ENCODE results near the gene CCDC171. TPM values are rescaled to one million over a fixed set of nuclear protein-coding genes. Genes with fewer than 3 reads are reported as not detected.

Gene CCDC171
- total and polyA plus RNA-seq, 2 of the 13 experiments (the other 11 are each of a cell fraction or from before 2014, with no cell fraction given): 0.95 to 2.5 TPM

DNA sequence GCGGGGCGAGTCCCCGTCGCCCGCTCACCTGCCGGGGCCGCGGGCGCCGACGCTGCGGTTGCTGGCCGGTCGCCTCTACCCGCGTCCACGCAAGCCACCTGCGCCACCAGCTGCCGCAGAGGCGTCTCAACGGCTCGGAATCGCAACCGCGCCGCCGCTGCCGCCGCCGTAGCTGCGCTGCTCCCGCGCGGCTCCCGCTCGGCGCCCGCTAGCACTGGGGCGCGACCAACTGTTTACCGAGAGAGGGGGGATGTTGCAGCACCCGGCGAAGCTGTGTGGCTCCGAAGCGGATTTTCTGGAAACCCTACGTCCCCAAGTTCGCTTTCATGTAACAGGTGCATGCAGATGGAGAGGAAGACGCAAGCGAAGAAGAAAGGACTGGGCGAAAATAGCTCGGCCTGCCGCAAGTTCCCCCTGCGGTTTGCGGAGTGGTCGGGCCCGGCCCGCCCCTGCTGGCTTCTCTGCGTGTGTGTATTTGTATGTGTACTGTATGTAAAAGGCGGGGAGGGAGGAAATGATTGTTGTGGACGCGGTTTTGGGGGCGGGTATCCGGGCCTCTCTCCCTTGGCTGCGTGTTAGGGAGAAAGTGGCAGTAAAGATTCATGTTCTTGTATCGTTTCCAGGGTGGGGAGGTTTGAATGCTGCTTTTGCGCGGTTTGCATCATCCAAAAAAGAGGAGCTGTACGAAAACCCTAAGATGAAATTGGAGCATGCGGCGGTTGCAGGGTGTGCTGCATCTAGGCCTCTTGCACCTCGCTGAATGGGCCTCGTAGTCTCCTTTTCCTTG, 41.9 kb upstream of the CCDC171 start, which contains the start of gene PSIP1 (continued):
- no peak; the same call in 1 of the 2 replicates for TF ChIP-seq ZNF703 (CRISPR knock-in tag; IDR thresholded peaks at IDR 0.05; ENCODE audit: borderline replicate concordance)
- no peak for TF ChIP-seq PHB2 (IDR thresholded peaks at IDR 0.05; ENCODE audit: partially characterized antibody)
- no peak for TF ChIP-seq ATAD3A (CRISPR knock-in tag; IDR thresholded peaks at IDR 0.05)
- TF ChIP-seq ZNF841 (CRISPR knock-in tag; IDR thresholded peaks at IDR 0.05; ENCODE audit: borderline replicate concordance): peak; percentile 52; the same call in 1 of the 2 replicates
- no peak for TF ChIP-seq NFKBIZ (CRISPR knock-in tag; IDR thresholded peaks at IDR 0.05)
- TF ChIP-seq, protein P1, sequence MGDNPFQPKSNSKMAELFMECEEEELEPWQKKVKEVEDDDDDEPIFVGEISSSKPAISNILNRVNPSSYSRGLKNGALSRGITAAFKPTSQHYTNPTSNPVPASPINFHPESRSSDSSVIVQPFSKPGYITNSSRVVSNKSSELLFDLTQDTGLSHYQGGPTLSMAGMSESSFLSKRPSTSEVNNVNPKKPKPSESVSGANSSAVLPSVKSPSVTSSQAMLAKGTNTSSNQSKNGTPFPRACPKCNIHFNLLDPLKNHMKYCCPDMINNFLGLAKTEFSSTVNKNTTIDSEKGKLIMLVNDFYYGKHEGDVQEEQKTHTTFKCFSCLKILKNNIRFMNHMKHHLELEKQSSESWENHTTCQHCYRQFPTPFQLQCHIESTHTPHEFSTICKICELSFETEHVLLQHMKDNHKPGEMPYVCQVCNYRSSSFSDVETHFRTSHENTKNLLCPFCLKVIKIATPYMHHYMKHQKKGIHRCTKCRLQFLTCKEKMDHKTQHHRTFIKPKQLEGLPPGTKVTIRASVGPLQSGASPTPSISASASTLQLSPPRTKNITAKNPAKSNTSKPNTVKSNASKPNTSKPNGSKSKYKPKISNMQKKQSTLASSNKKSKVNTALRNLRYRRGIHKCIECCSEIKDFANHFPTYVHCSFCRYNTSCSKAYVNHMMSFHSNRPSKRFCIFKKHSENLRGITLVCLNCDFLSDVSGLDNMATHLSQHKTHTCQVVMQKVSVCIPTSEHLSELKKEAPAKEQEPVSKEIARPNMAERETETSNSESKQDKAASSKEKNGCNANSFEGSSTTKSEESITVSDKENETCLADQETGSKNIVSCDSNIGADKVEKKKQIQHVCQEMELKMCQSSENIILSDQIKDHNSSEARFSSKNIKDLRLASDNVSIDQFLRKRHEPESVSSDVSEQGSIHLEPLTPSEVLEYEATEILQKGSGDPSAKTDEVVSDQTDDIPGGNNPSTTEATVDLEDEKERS (CRISPR knock-in tag; IDR thresholded peaks at IDR 0.05): peak; percentile 23; the same call in 1 of the 2 replicates
- TF ChIP-seq, protein P2, sequence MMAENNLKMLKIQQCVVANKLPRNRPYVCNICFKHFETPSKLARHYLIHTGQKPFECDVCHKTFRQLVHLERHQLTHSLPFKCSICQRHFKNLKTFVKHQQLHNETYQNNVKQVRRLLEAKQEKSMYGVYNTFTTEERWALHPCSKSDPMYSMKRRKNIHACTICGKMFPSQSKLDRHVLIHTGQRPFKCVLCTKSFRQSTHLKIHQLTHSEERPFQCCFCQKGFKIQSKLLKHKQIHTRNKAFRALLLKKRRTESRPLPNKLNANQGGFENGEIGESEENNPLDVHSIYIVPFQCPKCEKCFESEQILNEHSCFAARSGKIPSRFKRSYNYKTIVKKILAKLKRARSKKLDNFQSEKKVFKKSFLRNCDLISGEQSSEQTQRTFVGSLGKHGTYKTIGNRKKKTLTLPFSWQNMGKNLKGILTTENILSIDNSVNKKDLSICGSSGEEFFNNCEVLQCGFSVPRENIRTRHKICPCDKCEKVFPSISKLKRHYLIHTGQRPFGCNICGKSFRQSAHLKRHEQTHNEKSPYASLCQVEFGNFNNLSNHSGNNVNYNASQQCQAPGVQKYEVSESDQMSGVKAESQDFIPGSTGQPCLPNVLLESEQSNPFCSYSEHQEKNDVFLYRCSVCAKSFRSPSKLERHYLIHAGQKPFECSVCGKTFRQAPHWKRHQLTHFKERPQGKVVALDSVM (CRISPR knock-in tag; IDR thresholded peaks at IDR 0.05): 0 out of 2 replicates have a peak, but pooled peaks have one; percentile 41
- TF ChIP-seq SATB2 (CRISPR knock-in tag; IDR thresholded peaks at IDR 0.05): no peak
- no peak for TF ChIP-seq ZNF367 (CRISPR knock-in tag; IDR thresholded peaks at IDR 0.05; ENCODE audit: borderline replicate concordance)
- TF ChIP-seq, protein P3, sequence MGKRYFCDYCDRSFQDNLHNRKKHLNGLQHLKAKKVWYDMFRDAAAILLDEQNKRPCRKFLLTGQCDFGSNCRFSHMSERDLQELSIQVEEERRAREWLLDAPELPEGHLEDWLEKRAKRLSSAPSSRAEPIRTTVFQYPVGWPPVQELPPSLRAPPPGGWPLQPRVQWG (CRISPR knock-in tag; IDR thresholded peaks at IDR 0.05; ENCODE audit: borderline replicate concordance, low read depth): no peak
- TF ChIP-seq, protein P4, sequence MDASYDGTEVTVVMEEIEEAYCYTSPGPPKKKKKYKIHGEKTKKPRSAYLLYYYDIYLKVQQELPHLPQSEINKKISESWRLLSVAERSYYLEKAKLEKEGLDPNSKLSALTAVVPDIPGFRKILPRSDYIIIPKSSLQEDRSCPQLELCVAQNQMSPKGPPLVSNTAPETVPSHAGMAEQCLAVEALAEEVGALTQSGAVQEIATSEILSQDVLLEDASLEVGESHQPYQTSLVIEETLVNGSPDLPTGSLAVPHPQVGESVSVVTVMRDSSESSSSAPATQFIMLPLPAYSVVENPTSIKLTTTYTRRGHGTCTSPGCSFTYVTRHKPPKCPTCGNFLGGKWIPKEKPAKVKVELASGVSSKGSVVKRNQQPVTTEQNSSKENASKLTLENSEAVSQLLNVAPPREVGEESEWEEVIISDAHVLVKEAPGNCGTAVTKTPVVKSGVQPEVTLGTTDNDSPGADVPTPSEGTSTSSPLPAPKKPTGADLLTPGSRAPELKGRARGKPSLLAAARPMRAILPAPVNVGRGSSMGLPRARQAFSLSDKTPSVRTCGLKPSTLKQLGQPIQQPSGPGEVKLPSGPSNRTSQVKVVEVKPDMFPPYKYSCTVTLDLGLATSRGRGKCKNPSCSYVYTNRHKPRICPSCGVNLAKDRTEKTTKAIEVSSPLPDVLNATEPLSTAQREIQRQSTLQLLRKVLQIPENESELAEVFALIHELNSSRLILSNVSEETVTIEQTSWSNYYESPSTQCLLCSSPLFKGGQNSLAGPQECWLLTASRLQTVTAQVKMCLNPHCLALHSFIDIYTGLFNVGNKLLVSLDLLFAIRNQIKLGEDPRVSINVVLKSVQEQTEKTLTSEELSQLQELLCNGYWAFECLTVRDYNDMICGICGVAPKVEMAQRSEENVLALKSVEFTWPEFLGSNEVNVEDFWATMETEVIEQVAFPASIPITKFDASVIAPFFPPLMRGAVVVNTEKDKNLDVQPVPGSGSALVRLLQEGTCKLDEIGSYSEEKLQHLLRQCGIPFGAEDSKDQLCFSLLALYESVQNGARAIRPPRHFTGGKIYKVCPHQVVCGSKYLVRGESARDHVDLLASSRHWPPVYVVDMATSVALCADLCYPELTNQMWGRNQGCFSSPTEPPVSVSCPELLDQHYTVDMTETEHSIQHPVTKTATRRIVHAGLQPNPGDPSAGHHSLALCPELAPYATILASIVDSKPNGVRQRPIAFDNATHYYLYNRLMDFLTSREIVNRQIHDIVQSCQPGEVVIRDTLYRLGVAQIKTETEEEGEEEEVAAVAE (CRISPR knock-in tag; IDR thresholded peaks at IDR 0.05; ENCODE audit: borderline replicate concordance): no peak
- TF ChIP-seq YY1 (IDR thresholded peaks at IDR 0.05; ENCODE audit: insufficient read depth, insufficient replicate concordance, low read depth, low read length): peak; percentile 28
- TF ChIP-seq, protein P5, sequence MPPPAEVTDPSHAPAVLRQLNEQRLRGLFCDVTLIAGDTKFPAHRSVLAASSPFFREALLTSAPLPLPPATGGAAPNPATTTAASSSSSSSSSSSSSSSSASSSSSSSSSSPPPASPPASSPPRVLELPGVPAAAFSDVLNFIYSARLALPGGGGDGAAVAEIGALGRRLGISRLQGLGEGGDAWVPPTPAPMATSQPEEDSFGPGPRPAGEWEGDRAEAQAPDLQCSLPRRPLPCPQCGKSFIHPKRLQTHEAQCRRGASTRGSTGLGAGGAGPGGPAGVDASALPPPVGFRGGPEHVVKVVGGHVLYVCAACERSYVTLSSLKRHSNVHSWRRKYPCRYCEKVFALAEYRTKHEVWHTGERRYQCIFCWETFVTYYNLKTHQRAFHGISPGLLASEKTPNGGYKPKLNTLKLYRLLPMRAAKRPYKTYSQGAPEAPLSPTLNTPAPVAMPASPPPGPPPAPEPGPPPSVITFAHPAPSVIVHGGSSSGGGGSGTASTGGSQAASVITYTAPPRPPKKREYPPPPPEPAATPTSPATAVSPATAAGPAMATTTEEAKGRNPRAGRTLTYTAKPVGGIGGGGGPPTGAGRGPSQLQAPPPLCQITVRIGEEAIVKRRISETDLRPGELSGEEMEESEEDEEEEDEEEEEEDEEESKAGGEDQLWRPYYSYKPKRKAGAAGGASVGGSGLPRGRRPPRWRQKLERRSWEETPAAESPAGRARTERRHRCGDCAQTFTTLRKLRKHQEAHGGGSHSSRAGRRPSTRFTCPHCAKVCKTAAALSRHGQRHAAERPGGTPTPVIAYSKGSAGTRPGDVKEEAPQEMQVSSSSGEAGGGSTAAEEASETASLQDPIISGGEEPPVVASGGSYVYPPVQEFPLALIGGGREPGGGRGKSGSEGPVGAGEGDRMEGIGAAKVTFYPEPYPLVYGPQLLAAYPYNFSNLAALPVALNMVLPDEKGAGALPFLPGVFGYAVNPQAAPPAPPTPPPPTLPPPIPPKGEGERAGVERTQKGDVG (CRISPR knock-in tag; IDR thresholded peaks at IDR 0.05; ENCODE audit: borderline replicate concordance): no peak
- TF ChIP-seq ZNF326 (CRISPR knock-in tag; IDR thresholded peaks at IDR 0.05; ENCODE audit: borderline replicate concordance): no peak

Measured in HepG2 (cell line).